GM18526 (cell line): ENCODE results near the gene P2RY6.

ENCODE experiments used
- POLR2A ChIP-seq: IDR thresholded peaks from 3 replicates; pipeline ENCODE4 v1.6.1; 2011; ENCODE audit not compliant: insufficient read length; ENCODE audit errors: extremely low read depth

Gene P2RY6

GRCh38 chr11:73310661-73311393 is 38.7 kb downstream of the P2RY6 start:
- no peak for TF ChIP-seq POLR2A

- no peak for TF ChIP-seq POLR2A
These were observed 39.3 kb downstream of the P2RY6 start for GRCh38 chr11:73311394-73311869.

GRCh38 chr11:73312036-73312435 is 39.9 kb downstream of the P2RY6 start:
- no peak for TF ChIP-seq POLR2A

- no peak for TF ChIP-seq POLR2A
These were observed 40.8 kb downstream of the P2RY6 start for GRCh38 chr11:73312851-73313327.

- TF ChIP-seq POLR2A: no peak
These were observed 41.5 kb downstream of the P2RY6 start for GRCh38 chr11:73313652-73314051.

GRCh38 chr11:73314117-73314961 is 42.2 kb downstream of the P2RY6 start:
- TF ChIP-seq POLR2A: no peak

- TF ChIP-seq POLR2A: no peak
These were observed 43.3 kb downstream of the P2RY6 start for GRCh38 chr11:73315293-73316020.

- TF ChIP-seq POLR2A: no peak
These were observed 44.3 kb downstream of the P2RY6 start for GRCh38 chr11:73316422-73316821.

- no peak for TF ChIP-seq POLR2A
These were observed 45.2 kb downstream of the P2RY6 start for GRCh38 chr11:73317373-73317772.

- no peak for TF ChIP-seq POLR2A
These were observed 45.7 kb downstream of the P2RY6 start for GRCh38 chr11:73317803-73318202.

GRCh38 chr11:73318501-73319011 is 46.4 kb downstream of the P2RY6 start:
- no peak for TF ChIP-seq POLR2A

GRCh38 chr11:73320763-73321603 is 48.8 kb downstream of the P2RY6 start:
- TF ChIP-seq POLR2A: no peak

GRCh38 chr11:73321604-73322381 is 49.7 kb downstream of the P2RY6 start:
- no peak for TF ChIP-seq POLR2A

GRCh38 chr11:73322382-73323306 is 50.5 kb downstream of the P2RY6 start:
- TF ChIP-seq POLR2A: no peak
